ENCODE results near the gene STX16.

STX16 gene

GRCh38 chr20:58697201-58697866 is 46.3 kb downstream of the STX16 start:
- Histone ChIP-seq H3K4me1 (ENCODE audit: control insufficient read depth in 1 of 2, insufficient read depth in 2 of 2, low read length in 2 of 2) (peaks cover 6 to 16% of the 10 kb centered on the region in 2 donors), H3K27me3 (ENCODE audit: low read depth, low read length) (no peaks in the 10 kb centered on the region), H3K27ac (ENCODE audit: low read length) (no peak overlapping the region), H3K9me3 (ENCODE audit: control insufficient read depth in 1 of 2, low read length in 2 of 2) (no peaks in the 10 kb centered on the region), H3K36me3 (ENCODE audit: control insufficient read depth in 1 of 2, insufficient read depth in 2 of 2, low read length in 2 of 2) (peaks cover 29 to 70% of the 10 kb centered on the region in 2 donors), H3K4me3 (ENCODE audit: low read depth in 1 of 2, low read length in 2 of 2) (no peak overlapping the region)

GRCh38 chr20:58697867-58698703 is 47.0 kb downstream of the STX16 start:
- no peaks in the 10 kb centered on the region for H3K27me3 ChIP-seq (ENCODE audit: low read depth, low read length)
- no peak overlapping the region for H3K27ac ChIP-seq (ENCODE audit: low read length)
- H3K9me3 ChIP-seq (ENCODE audit: control insufficient read depth in 1 of 2, low read length in 2 of 2): no peaks in the 10 kb centered on the region
- no peak overlapping the region for H3K4me3 ChIP-seq (ENCODE audit: low read depth in 1 of 2, low read length in 2 of 2)
- peaks cover 36 to 75% of the 10 kb centered on the region in 2 donors for H3K36me3 ChIP-seq (ENCODE audit: control insufficient read depth in 1 of 2, insufficient read depth in 2 of 2, low read length in 2 of 2)
- peaks cover 6 to 16% of the 10 kb centered on the region in 2 donors for H3K4me1 ChIP-seq (ENCODE audit: control insufficient read depth in 1 of 2, insufficient read depth in 2 of 2, low read length in 2 of 2)

- Histone ChIP-seq H3K27me3 (ENCODE audit: low read depth, low read length) (no peaks in the 10 kb centered on the region), H3K36me3 (ENCODE audit: control insufficient read depth in 1 of 2, insufficient read depth in 2 of 2, low read length in 2 of 2) (peaks cover 45 to 84% of the 10 kb centered on the region in 2 donors), H3K4me1 (ENCODE audit: control insufficient read depth in 1 of 2, insufficient read depth in 2 of 2, low read length in 2 of 2) (peaks cover under 1 to 9% of the 10 kb centered on the region in 2 donors), H3K4me3 (ENCODE audit: low read depth in 1 of 2, low read length in 2 of 2) (no peak overlapping the region), H3K27ac (ENCODE audit: low read length) (no peak overlapping the region), H3K9me3 (ENCODE audit: control insufficient read depth in 1 of 2, low read length in 2 of 2) (no peaks in the 10 kb centered on the region)
Measured at GRCh38 chr20:58698741-58699622, 47.9 kb downstream of the STX16 start.

- Histone ChIP-seq H3K36me3 (ENCODE audit: control insufficient read depth in 1 of 2, insufficient read depth in 2 of 2, low read length in 2 of 2) (peaks cover 47 to 90% of the 10 kb centered on the region in 2 donors), H3K9me3 (ENCODE audit: control insufficient read depth in 1 of 2, low read length in 2 of 2) (no peaks in the 10 kb centered on the region), H3K27ac (ENCODE audit: low read length) (no peak overlapping the region), H3K27me3 (ENCODE audit: low read depth, low read length) (no peaks in the 10 kb centered on the region), H3K4me3 (ENCODE audit: low read depth in 1 of 2, low read length in 2 of 2) (no peak overlapping the region), H3K4me1 (ENCODE audit: control insufficient read depth in 1 of 2, insufficient read depth in 2 of 2, low read length in 2 of 2) (peaks cover 0 to 2% of the 10 kb centered on the region in 2 donors)
Measured at GRCh38 chr20:58699623-58700107, 48.6 kb downstream of the STX16 start.

- no peak overlapping the region for H3K27ac ChIP-seq (ENCODE audit: low read length)
Measured at GRCh38 chr20:58700121-58700821, 49.2 kb downstream of the STX16 start.

GRCh38 chr20:58700823-58701222 is 49.7 kb downstream of the STX16 start:
- no peak overlapping the region for H3K27ac ChIP-seq (ENCODE audit: low read length)
- H3K27me3 ChIP-seq (ENCODE audit: low read depth, low read length): no peaks in the 10 kb centered on the region
- H3K36me3 ChIP-seq (ENCODE audit: control insufficient read depth in 1 of 2, insufficient read depth in 2 of 2, low read length in 2 of 2): peaks cover 44 to 90% of the 10 kb centered on the region in 2 donors
- no peak overlapping the region for H3K4me3 ChIP-seq (ENCODE audit: low read depth in 1 of 2, low read length in 2 of 2)
- no peaks in the 10 kb centered on the region for H3K4me1 ChIP-seq (ENCODE audit: control insufficient read depth in 1 of 2, insufficient read depth in 2 of 2, low read length in 2 of 2)
- no peaks in the 10 kb centered on the region for H3K9me3 ChIP-seq (ENCODE audit: control insufficient read depth in 1 of 2, low read length in 2 of 2)

More at GRCh38 chr20:58700121-58700821, 49.2 kb downstream of the STX16 start:
- no peaks in the 10 kb centered on the region for H3K27me3 ChIP-seq (ENCODE audit: low read depth, low read length)
- H3K36me3 ChIP-seq (ENCODE audit: control insufficient read depth in 1 of 2, insufficient read depth in 2 of 2, low read length in 2 of 2): peaks cover 47 to 93% of the 10 kb centered on the region in 2 donors
- H3K4me3 ChIP-seq (ENCODE audit: low read depth in 1 of 2, low read length in 2 of 2): no peak overlapping the region
- H3K9me3 ChIP-seq (ENCODE audit: control insufficient read depth in 1 of 2, low read length in 2 of 2): no peaks in the 10 kb centered on the region
- H3K4me1 ChIP-seq (ENCODE audit: control insufficient read depth in 1 of 2, insufficient read depth in 2 of 2, low read length in 2 of 2): no peaks in the 10 kb centered on the region

- no peaks in the 10 kb centered on the region for H3K27me3 ChIP-seq (ENCODE audit: low read depth, low read length)
- H3K27ac ChIP-seq (ENCODE audit: low read length): no peak overlapping the region
- peaks cover 36 to 88% of the 10 kb centered on the region in 2 donors for H3K36me3 ChIP-seq (ENCODE audit: control insufficient read depth in 1 of 2, insufficient read depth in 2 of 2, low read length in 2 of 2)
- H3K4me3 ChIP-seq (ENCODE audit: low read depth in 1 of 2, low read length in 2 of 2): no peak overlapping the region
- H3K4me1 ChIP-seq (ENCODE audit: control insufficient read depth in 1 of 2, insufficient read depth in 2 of 2, low read length in 2 of 2): peaks cover 0 to 4% of the 10 kb centered on the region in 2 donors
- H3K9me3 ChIP-seq (ENCODE audit: control insufficient read depth in 1 of 2, low read length in 2 of 2): no peaks in the 10 kb centered on the region
Measured at GRCh38 chr20:58701431-58702160, 50.5 kb downstream of the STX16 start.

GRCh38 chr20:58702161-58702510 is 51.1 kb downstream of the STX16 start:
- no peak overlapping the region for H3K27ac ChIP-seq (ENCODE audit: low read length)
- H3K9me3 ChIP-seq (ENCODE audit: control insufficient read depth in 1 of 2, low read length in 2 of 2): no peaks in the 10 kb centered on the region
- H3K36me3 ChIP-seq (ENCODE audit: control insufficient read depth in 1 of 2, insufficient read depth in 2 of 2, low read length in 2 of 2): peaks cover 31 to 82% of the 10 kb centered on the region in 2 donors
- no peaks in the 10 kb centered on the region for H3K27me3 ChIP-seq (ENCODE audit: low read depth, low read length)
- peaks cover 0 to 4% of the 10 kb centered on the region in 2 donors for H3K4me1 ChIP-seq (ENCODE audit: control insufficient read depth in 1 of 2, insufficient read depth in 2 of 2, low read length in 2 of 2)
- no peak overlapping the region for H3K4me3 ChIP-seq (ENCODE audit: low read depth in 1 of 2, low read length in 2 of 2)

- H3K36me3 ChIP-seq (ENCODE audit: control insufficient read depth in 1 of 2, insufficient read depth in 2 of 2, low read length in 2 of 2): peaks cover 29 to 73% of the 10 kb centered on the region in 2 donors
Measured at GRCh38 chr20:58702859-58703648, 52.0 kb downstream of the STX16 start.

More at GRCh38 chr20:58702859-58703648, 52.0 kb downstream of the STX16 start:
- no peak overlapping the region for H3K27ac ChIP-seq (ENCODE audit: low read length)
- no peak overlapping the region for H3K4me3 ChIP-seq (ENCODE audit: low read depth in 1 of 2, low read length in 2 of 2)
- H3K27me3 ChIP-seq (ENCODE audit: low read depth, low read length): no peaks in the 10 kb centered on the region
- H3K9me3 ChIP-seq (ENCODE audit: control insufficient read depth in 1 of 2, low read length in 2 of 2): no peaks in the 10 kb centered on the region
- H3K4me1 ChIP-seq (ENCODE audit: control insufficient read depth in 1 of 2, insufficient read depth in 2 of 2, low read length in 2 of 2): peaks cover 0 to 4% of the 10 kb centered on the region in 2 donors

All from muscle layer of duodenum (tissue), 2 donors.